Endothelial cell (in vitro differentiated cells): Measurements from ENCODE around the gene ARF5. TPM values are rescaled to one million over a fixed set of nuclear protein-coding genes. Genes with fewer than 3 reads are reported as not detected.
A peak's percentile ranks its signal among the peaks of the same experiment; 100 is the strongest.

Source experiments
- DNase-seq: peaks from one replicate; pipeline ENCODE4 v3.0.0; 2021; ENCODE audit warnings: low spot score
- H3K27ac Mint-ChIP-seq: one replicate; pipeline ENCODE4 v1.8.0; 2021; ENCODE audit warnings: mixed read lengths, inconsistent platforms; ENCODE audit not compliant: unreplicated experiment
- H3K27me3 Mint-ChIP-seq: one replicate; pipeline ENCODE4 v1.8.0; 2021; ENCODE audit warnings: mild to moderate bottlenecking, moderate library complexity, mixed read lengths, inconsistent platforms; ENCODE audit not compliant: unreplicated experiment
- H3K36me3 Mint-ChIP-seq: one replicate; pipeline ENCODE4 v1.8.0; 2021; ENCODE audit warnings: mild to moderate bottlenecking, low read depth, mixed read lengths, inconsistent platforms; ENCODE audit not compliant: unreplicated experiment
- H3K4me1 Mint-ChIP-seq: one replicate; pipeline ENCODE4 v1.8.0; 2021; ENCODE audit warnings: mild to moderate bottlenecking, mixed read lengths, inconsistent platforms; ENCODE audit not compliant: unreplicated experiment
- H3K4me3 Mint-ChIP-seq: one replicate; pipeline ENCODE4 v1.8.0; 2021; ENCODE audit warnings: mild to moderate bottlenecking, mixed read lengths, inconsistent platforms; ENCODE audit not compliant: unreplicated experiment
- H3K9me3 Mint-ChIP-seq: one replicate; pipeline ENCODE4 v1.8.0; 2021; ENCODE audit warnings: mixed read lengths, inconsistent platforms; ENCODE audit not compliant: unreplicated experiment
- CTCF ChIP-seq: fragments of 200-600 bp; sonication (generic); IDR thresholded peaks from one replicate; pipeline ENCODE4 v1.5.0; 2021; ENCODE audit warnings: antibody characterized with exemption; ENCODE audit not compliant: unreplicated experiment
- total RNA-seq: library from RNA; stranded (reverse); fragmentation: NEBNext Ultra II Directional; extraction: Animal tissue kit (Norgen Biotek cat#: 25700); gene quantifications from one replicate; pipeline ENCODE4 v1.2.1, GENCODE V29; 2021; ENCODE audit not compliant: unreplicated experiment

ARF5 gene
- total RNA-seq, 1 donor from 2014 or later, result 354 TPM

- no peak for TF ChIP-seq CTCF
- no peak overlapping the region for H3K27ac Mint-ChIP-seq
- no peaks in the 10 kb centered on the region for H3K9me3 Mint-ChIP-seq
- peak; percentile 39 for DNase-seq
- H3K4me3 Mint-ChIP-seq, result peak overlapping the region; percentile 85
- H3K36me3 Mint-ChIP-seq, result no peaks in the 10 kb centered on the region
- H3K27me3 Mint-ChIP-seq, result peaks cover 9% of the 10 kb centered on the region
- peaks cover 13% of the 10 kb centered on the region for H3K4me1 Mint-ChIP-seq
Observed at GRCh38 chr7:127619681-127620405, 31.6 kb downstream of the ARF5 start.

GRCh38 chr7:127620406-127621233 is 32.4 kb downstream of the ARF5 start:
- Mint-ChIP-seq H3K9me3 (no peaks in the 10 kb centered on the region), H3K4me3 (peak overlapping the region; percentile 85), H3K4me1 (peaks cover 11% of the 10 kb centered on the region), H3K27ac (no peak overlapping the region), H3K27me3 (peaks cover 9% of the 10 kb centered on the region), H3K36me3 (no peaks in the 10 kb centered on the region)
- TF ChIP-seq CTCF, result no peak
- DNase-seq, result no peak

GRCh38 chr7:127625331-127625730 is 37.1 kb downstream of the ARF5 start:
- Mint-ChIP-seq H3K4me1 (peaks cover 26% of the 10 kb centered on the region), H3K27me3 (peaks cover 4% of the 10 kb centered on the region), H3K36me3 (no peaks in the 10 kb centered on the region), H3K27ac (no peak overlapping the region), H3K9me3 (no peaks in the 10 kb centered on the region), H3K4me3 (no peak overlapping the region)
- DNase-seq, result no peak
- no peak for TF ChIP-seq CTCF

- H3K27ac Mint-ChIP-seq, result peak overlapping the region; percentile 65
- H3K36me3 Mint-ChIP-seq, result no peaks in the 10 kb centered on the region
- H3K4me3 Mint-ChIP-seq, result no peak overlapping the region
Observed at GRCh38 chr7:127628445-127628844, 40.2 kb downstream of the ARF5 start.

More at GRCh38 chr7:127628445-127628844, 40.2 kb downstream of the ARF5 start:
- DNase-seq, result peak; percentile 59
- peaks cover 7% of the 10 kb centered on the region for H3K27me3 Mint-ChIP-seq
- no peaks in the 10 kb centered on the region for H3K9me3 Mint-ChIP-seq
- TF ChIP-seq CTCF, result no peak
- H3K4me1 Mint-ChIP-seq, result peaks cover 24% of the 10 kb centered on the region
